GM19455 (cell line): ENCODE results near the gene DIAPH3.

ENCODE experiments used
- ATAC-seq: cut with Tn5 transposase; IDR thresholded peaks from one replicate; pipeline ENCODE4 v1.9.1; 2021; ENCODE audit not compliant: unreplicated experiment

The DIAPH3 gene

GRCh38 chr13:59643906-59644626 lies 519.7 kb downstream of the DIAPH3 start:
- ATAC-seq = no peak

- ATAC-seq = no peak
These were observed 520.3 kb downstream of the DIAPH3 start for GRCh38 chr13:59643364-59643841.

DNA sequence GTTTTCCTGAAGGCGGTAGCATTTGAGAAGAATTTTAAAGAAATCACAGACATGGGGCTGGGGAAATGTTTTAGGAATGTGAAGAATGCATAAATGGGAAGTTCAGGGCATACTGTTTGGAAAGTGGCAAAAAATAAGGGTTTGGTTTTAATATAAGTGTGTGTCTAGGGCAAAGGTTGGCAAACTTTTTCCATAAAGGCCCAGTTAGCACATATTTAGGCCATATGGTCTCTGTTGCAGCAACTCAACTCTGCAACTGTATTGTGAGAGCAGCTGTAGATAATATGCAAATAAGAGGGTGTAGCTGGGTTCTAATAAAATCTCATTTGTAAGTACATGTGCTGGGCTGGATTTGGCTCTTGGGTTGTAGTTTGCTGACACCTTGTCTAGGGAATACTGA lies 521.9 kb downstream of the DIAPH3 start:
- ATAC-seq = no peak

DNA sequence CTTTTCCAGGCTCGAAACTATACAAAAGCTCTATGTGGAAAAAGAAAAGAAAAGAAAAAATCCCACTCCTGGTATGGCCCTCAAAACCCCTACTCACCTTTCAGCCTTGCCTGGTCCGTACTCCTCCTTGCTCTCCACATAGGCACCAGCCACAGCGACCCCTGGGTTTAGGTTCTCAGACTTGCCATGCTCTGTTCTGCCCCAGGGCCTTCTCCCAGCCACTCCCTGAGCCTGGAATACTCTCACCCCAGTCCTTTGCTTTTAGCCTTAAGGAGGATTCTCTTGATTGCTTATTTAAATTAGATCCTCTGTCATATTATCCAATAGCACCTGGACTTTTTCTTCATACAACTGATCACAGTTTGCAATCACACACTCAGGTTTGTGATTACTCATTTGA lies 522.5 kb downstream of the DIAPH3 start:
- ATAC-seq = no peak

GRCh38 chr13:59638404-59638803 lies 525.3 kb downstream of the DIAPH3 start:
- no peak for ATAC-seq

- no peak for ATAC-seq
These were observed 528.1 kb downstream of the DIAPH3 start for GRCh38 chr13:59635589-59635988.

GRCh38 chr13:59633290-59633689 lies 530.4 kb downstream of the DIAPH3 start:
- no peak for ATAC-seq

DNA sequence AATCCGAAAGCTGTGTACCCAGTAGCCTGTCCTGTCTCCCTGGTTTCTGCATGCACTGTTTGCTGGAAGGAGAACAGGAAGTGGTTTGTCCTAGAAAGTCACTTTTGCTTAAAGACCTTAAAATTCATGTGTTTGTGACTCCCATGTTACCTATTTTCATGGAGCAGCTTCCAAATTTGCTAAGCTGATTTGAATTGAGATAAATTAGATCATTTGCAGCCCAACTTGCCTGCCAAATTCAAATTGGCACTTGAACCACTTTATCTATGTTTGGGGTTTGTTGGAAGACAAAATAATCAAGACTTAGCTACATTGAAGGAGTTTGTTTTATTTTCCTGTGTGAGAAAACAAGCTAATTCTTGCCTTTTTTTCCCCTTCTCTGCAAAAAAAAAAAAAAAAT lies 532.5 kb downstream of the DIAPH3 start:
- no peak for ATAC-seq

DNA sequence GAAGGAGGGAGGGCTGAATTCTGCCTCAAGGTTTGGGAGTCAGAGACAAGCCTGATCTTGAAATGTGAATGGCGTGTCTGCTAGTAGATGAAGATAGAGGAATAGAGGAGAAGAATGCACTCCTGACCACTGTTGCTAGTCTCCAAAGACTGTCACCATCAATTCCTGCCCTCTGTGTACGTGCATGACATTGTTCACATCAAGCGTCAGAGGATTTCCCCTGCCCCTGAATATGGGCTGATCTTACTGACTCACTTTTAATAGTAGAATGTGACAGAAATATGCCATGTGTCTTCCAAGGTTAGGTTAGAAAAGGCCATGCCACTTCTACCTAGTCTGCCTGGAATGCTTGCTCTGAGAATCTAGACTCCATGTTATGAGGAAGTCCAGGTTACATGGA lies 538.6 kb downstream of the DIAPH3 start:
- no peak for ATAC-seq

GRCh38 chr13:59623206-59623915 lies 540.4 kb downstream of the DIAPH3 start:
- ATAC-seq = no peak

DNA sequence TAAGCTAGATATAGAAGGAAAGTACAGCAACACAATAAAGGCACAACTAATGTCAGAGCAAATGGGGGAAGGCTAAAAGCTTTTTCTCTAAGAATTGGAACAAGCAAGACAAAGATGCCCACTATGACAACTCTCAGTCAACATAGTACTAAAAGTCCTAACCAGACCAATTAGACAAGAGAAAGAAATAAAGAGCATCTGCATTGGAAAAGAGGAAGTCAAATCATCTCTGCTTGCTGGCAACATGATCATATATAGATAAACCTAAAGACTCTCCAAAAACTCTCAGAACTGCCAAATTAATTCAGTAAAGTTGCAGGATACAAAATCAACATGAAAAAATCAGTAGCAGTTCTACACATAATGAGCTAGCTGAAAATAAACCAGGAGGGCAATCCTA lies 542.0 kb downstream of the DIAPH3 start:
- ATAC-seq = no peak
